ENCODE data around the gene ORAI3. TPM values are rescaled to one million over a fixed set of nuclear protein-coding genes. Genes with fewer than 3 reads are reported as not detected.

ORAI3 gene
- total and polyA plus RNA-seq, 2 of the 13 experiments (the other 11 are each of a cell fraction or from before 2014, with no cell fraction given): 11.4 to 32.0 TPM

DNA sequence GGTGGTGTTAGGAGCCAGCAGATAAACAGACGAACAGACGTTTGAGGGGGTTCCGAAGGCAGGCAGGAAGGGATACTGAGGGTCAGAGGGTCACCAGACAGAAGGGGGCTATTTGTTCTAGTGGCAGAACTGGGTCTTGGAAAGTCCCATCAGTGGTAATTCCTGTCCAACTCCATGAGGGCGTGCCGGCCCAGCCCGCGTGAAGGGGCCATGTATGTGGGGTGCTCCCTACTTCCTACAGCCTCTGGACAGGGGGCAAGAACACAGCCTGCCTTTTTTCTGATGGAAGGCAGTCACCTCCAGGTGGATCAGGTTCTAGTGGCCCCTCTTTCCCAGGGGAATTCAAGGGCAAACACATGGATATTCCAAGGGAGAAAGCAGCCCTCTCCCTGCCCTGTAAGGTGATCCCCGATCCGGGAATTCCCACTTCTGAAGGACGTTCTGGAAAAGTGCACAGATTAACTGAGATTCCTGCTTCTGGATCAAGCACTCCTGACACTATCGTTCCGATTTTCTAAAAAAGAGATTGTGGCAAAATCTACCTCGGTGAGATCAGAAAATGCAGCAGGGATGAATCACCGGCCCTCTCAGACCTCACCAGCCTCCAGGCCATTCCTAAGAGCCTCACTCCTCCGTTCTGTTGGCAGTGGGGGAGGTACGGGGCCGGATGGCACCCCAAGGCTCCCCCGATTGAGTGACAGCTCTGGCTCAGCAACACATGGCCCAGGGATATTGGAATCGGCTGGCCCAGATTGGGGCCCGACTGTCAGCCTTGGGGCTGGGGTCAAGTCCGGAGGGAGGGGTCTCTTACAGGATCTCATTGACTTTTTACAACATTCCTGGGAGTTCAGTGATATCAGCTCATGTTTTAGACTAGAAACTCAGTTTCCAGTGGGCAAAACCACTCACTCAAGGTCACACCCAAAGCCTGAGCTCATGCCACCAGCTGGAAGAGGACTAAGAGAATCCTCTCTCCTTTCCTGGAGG is 49.1 kb downstream of the ORAI3 start (continued):
- TF ChIP-seq YEATS2 (CRISPR knock-in tag; IDR thresholded peaks at IDR 0.05; ENCODE audit: borderline replicate concordance): 0 out of 2 replicates have a peak, but pooled peaks have one; percentile 13
- peak; percentile 26; the same call in 1 of the 2 replicates for TF ChIP-seq RFX3 (CRISPR knock-in tag; IDR thresholded peaks at IDR 0.05)
- TF ChIP-seq CBX5 (CRISPR knock-in tag; IDR thresholded peaks at IDR 0.05; ENCODE audit: borderline replicate concordance): 0 out of 2 replicates have a peak, but pooled peaks have one; percentile 34
- peak; percentile 49; the same call in 1 of the 2 replicates for TF ChIP-seq GMEB1 (CRISPR knock-in tag; IDR thresholded peaks at IDR 0.05; ENCODE audit: borderline replicate concordance)
- 0 out of 2 replicates have a peak, but pooled peaks have one; percentile 33 for TF ChIP-seq NPAS2 (CRISPR knock-in tag; IDR thresholded peaks at IDR 0.05; ENCODE audit: borderline replicate concordance)
- TF ChIP-seq ZNF816 (CRISPR knock-in tag; IDR thresholded peaks at IDR 0.05; ENCODE audit: borderline replicate concordance): peak; percentile 78; the same call in 1 of the 2 replicates
